HEK293T (cell line): ENCODE measurements around the gene KIF1A.

ENCODE experiments used
- ARNT ChIP-seq: fragments of 450-650 bp; IDR thresholded peaks from 2 replicates; pipeline ENCODE4 v1.6.1; 2017; ENCODE audit warnings: mild to moderate bottlenecking
- FOXK2 ChIP-seq: fragments of 450-650 bp; IDR thresholded peaks from 2 replicates; pipeline ENCODE4 v1.6.1; 2016; ENCODE audit warnings: mild to moderate bottlenecking
- FOXM1 ChIP-seq: fragments of 450-650 bp; IDR thresholded peaks from 2 replicates; pipeline ENCODE4 v1.6.1; 2017; ENCODE audit warnings: mild to moderate bottlenecking, borderline replicate concordance
- HDGF ChIP-seq: fragments of 450-650 bp; IDR thresholded peaks from 2 replicates; pipeline ENCODE4 v1.6.1; 2017; ENCODE audit warnings: antibody characterized with exemption, borderline replicate concordance
- LEF1 ChIP-seq: fragments of 450-650 bp; IDR thresholded peaks from 2 replicates; pipeline ENCODE4 v1.6.1; 2017; ENCODE audit warnings: mild to moderate bottlenecking, borderline replicate concordance
- NFRKB ChIP-seq: fragments of 450-650 bp; IDR thresholded peaks from 2 replicates; pipeline ENCODE4 v1.6.1; 2016; ENCODE audit warnings: mild to moderate bottlenecking, moderate library complexity
- SP1 ChIP-seq: fragments of 450-650 bp; IDR thresholded peaks from 2 replicates; pipeline ENCODE4 v1.6.1; 2017
- SUZ12 ChIP-seq: fragments of 450-650 bp; IDR thresholded peaks from 2 replicates; pipeline ENCODE4 v1.6.1; 2016; ENCODE audit warnings: mild to moderate bottlenecking

DNA sequence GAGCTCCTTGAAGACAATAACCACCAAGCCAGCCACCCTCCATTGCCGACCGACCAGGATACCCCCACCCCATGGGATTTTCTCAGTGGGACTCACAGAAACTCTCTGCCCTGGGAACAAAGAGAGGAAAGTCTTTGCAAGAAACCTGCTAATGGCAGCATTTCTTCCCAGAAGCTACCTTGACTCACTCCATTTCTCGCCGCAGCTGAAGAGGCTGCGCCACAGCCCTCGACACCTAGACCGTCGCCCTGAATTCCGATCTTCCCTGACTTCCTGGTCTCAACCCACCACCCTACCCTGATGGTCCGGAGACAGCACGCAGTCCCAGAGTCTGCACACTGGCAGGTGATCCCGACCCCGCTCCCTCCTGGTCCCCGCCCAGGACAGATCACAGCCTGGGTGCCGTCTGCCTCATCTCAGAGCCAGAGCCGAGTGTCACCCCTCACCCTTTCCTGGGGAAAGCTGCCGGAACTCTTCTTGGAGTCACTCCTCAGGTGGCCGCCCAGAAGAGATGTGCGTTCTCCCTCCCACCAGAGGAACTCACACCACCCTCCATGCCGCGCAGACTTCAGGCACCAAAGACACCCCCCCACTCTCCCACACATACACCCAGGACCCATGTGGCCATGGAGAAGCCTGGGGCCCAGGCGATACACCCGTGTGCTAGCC, 103.8 kb downstream of the KIF1A start:
- no peak for TF ChIP-seq FOXM1
- no peak for TF ChIP-seq HDGF
- no peak for TF ChIP-seq ARNT
- TF ChIP-seq LEF1, result no peak
- TF ChIP-seq FOXK2, result no peak
- no peak for TF ChIP-seq SUZ12
- no peak for TF ChIP-seq SP1
- TF ChIP-seq NFRKB, result no peak
